ENCODE data around the gene ZRANB3. TPM values are rescaled to one million over a fixed set of nuclear protein-coding genes. Genes with fewer than 3 reads are reported as not detected.

Gene ZRANB3
- total and polyA plus RNA-seq, 2 of the 13 experiments (the other 11 are each of a cell fraction or from before 2014, with no cell fraction given) = 5.8 to 25.2 TPM

GRCh38 chr2:135311962-135312361, 219.1 kb downstream of the ZRANB3 start:
- in situ Hi-C loops (cut with HindIII; ENCODE audit: extremely low pct_ligation_motif_present, low pct_unique_long_range_greater_than_20kb) (no loop called here), intact Hi-C loops (cut with micrococcal nuclease; ENCODE audit: unreplicated experiment) (no loop called here)
- H3K79me2 ChIP-seq (ENCODE audit: insufficient read depth, low read length) = no peaks in the 10 kb centered on the region
- POLR2A ChIA-PET = no interaction called here
- 97% methylated on average over 2 of the region's 2 CpGs for WGBS (ENCODE audit: low lambda C conversion rate)
- DNase-seq (ENCODE audit: low spot score) = no peak
- H3K9me3 ChIP-seq (ENCODE audit: low read length) = no peaks in the 10 kb centered on the region
- no peak overlapping the region for H3K4me2 ChIP-seq (ENCODE audit: low read depth, low read length)
- no peak overlapping the region for H2AFZ ChIP-seq (ENCODE audit: low read length)
- no peak overlapping the region for H3K4me3 ChIP-seq (replicated peaks in 1 of 3; ENCODE audit: insufficient read depth in 1 of 3, low read depth in 2 of 3, low read length in 3 of 3)
- no peak overlapping the region for H3K9ac ChIP-seq (ENCODE audit: insufficient read depth, low read depth, low read length)
- FAIRE-seq = no peak
- H3K36me3 ChIP-seq (replicated peaks in 1 of 2; ENCODE audit: control insufficient read depth in 1 of 2, insufficient read depth in 2 of 2, low read length in 2 of 2) = peaks cover 3 to 10% of the 10 kb centered on the region in 2 experiments; a peak in 4 of 5 replicates
- H3K4me1 ChIP-seq (ENCODE audit: insufficient read depth, low read length) = no peaks in the 10 kb centered on the region
- H4K20me1 ChIP-seq (ENCODE audit: insufficient read depth, low read length) = no peaks in the 10 kb centered on the region
- ATAC-seq = no peak
- TF ChIP-seq ARID2 (CRISPR knock-in tag; IDR thresholded peaks at IDR 0.05; ENCODE audit: borderline replicate concordance) = no peak
- no peak for TF ChIP-seq ETV5 (CRISPR knock-in tag; IDR thresholded peaks at IDR 0.05; ENCODE audit: borderline replicate concordance)
- TF ChIP-seq ZNF460 (CRISPR knock-in tag; IDR thresholded peaks at IDR 0.05; ENCODE audit: borderline replicate concordance) = no peak
- no peak for TF ChIP-seq ZFAT (CRISPR knock-in tag; conservative IDR thresholded peaks at IDR 0.05)
- TF ChIP-seq SP5 (CRISPR knock-in tag; IDR thresholded peaks at IDR 0.05; ENCODE audit: borderline replicate concordance, low read depth) = no peak
- no peak for TF ChIP-seq ZNF740 (CRISPR knock-in tag; IDR thresholded peaks at IDR 0.05)
- H3K27me3 ChIP-seq (ENCODE audit: control insufficient read depth in 1 of 2, insufficient read depth in 2 of 2, low read length in 2 of 2) = no peaks in the 10 kb centered on the region
- BruUV-seq (replicated peaks) = no TSS peak
- CTCF ChIA-PET (ENCODE audit: low intra/inter-chr PET ratio, low total read pairs) = no interaction called here
- no peak overlapping the region for H3K27ac ChIP-seq (ENCODE audit: extremely low read length, insufficient read depth, low read length)

- Histone ChIP-seq H4K20me1 (ENCODE audit: insufficient read depth, low read length) (no peaks in the 10 kb centered on the region), H3K36me3 (replicated peaks in 1 of 2; ENCODE audit: control insufficient read depth in 1 of 2, insufficient read depth in 2 of 2, low read length in 2 of 2) (peaks cover 3 to 10% of the 10 kb centered on the region in 2 experiments; a peak in 4 of 5 replicates), H3K9ac (ENCODE audit: insufficient read depth, low read depth, low read length) (no peak overlapping the region), H3K27ac (ENCODE audit: extremely low read length, insufficient read depth, low read length) (no peak overlapping the region), H2AFZ (ENCODE audit: low read length) (no peak overlapping the region), H3K27me3 (ENCODE audit: control insufficient read depth in 1 of 2, insufficient read depth in 2 of 2, low read length in 2 of 2) (no peaks in the 10 kb centered on the region), H3K4me3 (replicated peaks in 1 of 3; ENCODE audit: insufficient read depth in 1 of 3, low read depth in 2 of 3, low read length in 3 of 3) (no peak overlapping the region), H3K9me3 (ENCODE audit: low read length) (no peaks in the 10 kb centered on the region), H3K79me2 (ENCODE audit: insufficient read depth, low read length) (no peaks in the 10 kb centered on the region), H3K4me1 (ENCODE audit: insufficient read depth, low read length) (no peaks in the 10 kb centered on the region), H3K4me2 (ENCODE audit: low read depth, low read length) (no peak overlapping the region)
- no TSS peak for BruUV-seq (replicated peaks)
- FAIRE-seq (no peak), DNase-seq (ENCODE audit: low spot score) (no peak), ATAC-seq (no peak)
- in situ Hi-C loops (cut with HindIII; ENCODE audit: extremely low pct_ligation_motif_present, low pct_unique_long_range_greater_than_20kb) = no loop called here
- WGBS (ENCODE audit: low lambda C conversion rate) = 96% methylated on average over 3 of the region's 3 CpGs
- ChIA-PET POLR2A (no interaction called here), CTCF (ENCODE audit: low intra/inter-chr PET ratio, low total read pairs) (no interaction called here)
- intact Hi-C loops (cut with micrococcal nuclease; ENCODE audit: unreplicated experiment) = no loop called here
- TF ChIP-seq BCL3 (CRISPR knock-in tag; IDR thresholded peaks at IDR 0.05) = no peak
- TF ChIP-seq ZNF18 (CRISPR knock-in tag; IDR thresholded peaks at IDR 0.05; ENCODE audit: insufficient replicate concordance) = no peak
- no peak for TF ChIP-seq SOX5 (CRISPR knock-in tag; IDR thresholded peaks at IDR 0.05; ENCODE audit: borderline replicate concordance)
- no peak for TF ChIP-seq ZNF687 (CRISPR knock-in tag; IDR thresholded peaks at IDR 0.05)
- no peak for TF ChIP-seq ZNF747 (CRISPR knock-in tag; IDR thresholded peaks at IDR 0.05; ENCODE audit: borderline replicate concordance)
- TF ChIP-seq SP2 (CRISPR knock-in tag; IDR thresholded peaks at IDR 0.05) = no peak
Measured at GRCh38 chr2:135311268-135311667, 219.8 kb downstream of the ZRANB3 start.

Measured in HepG2 (cell line).